Germinal center (tissue), 1 donor: ENCODE results near the gene ELMOD2.
"Not testable (repeated sequence)": the region's sequence is repeated elsewhere in the genome, so short reads cannot be mapped to it uniquely, and the experiment has no call there.

Source experiments
- DNase-seq: peaks from one replicate; pipeline ENCODE4 v3.0.0; 2012; ENCODE audit warnings: mixed read lengths, low spot score

The ELMOD2 gene

DNA sequence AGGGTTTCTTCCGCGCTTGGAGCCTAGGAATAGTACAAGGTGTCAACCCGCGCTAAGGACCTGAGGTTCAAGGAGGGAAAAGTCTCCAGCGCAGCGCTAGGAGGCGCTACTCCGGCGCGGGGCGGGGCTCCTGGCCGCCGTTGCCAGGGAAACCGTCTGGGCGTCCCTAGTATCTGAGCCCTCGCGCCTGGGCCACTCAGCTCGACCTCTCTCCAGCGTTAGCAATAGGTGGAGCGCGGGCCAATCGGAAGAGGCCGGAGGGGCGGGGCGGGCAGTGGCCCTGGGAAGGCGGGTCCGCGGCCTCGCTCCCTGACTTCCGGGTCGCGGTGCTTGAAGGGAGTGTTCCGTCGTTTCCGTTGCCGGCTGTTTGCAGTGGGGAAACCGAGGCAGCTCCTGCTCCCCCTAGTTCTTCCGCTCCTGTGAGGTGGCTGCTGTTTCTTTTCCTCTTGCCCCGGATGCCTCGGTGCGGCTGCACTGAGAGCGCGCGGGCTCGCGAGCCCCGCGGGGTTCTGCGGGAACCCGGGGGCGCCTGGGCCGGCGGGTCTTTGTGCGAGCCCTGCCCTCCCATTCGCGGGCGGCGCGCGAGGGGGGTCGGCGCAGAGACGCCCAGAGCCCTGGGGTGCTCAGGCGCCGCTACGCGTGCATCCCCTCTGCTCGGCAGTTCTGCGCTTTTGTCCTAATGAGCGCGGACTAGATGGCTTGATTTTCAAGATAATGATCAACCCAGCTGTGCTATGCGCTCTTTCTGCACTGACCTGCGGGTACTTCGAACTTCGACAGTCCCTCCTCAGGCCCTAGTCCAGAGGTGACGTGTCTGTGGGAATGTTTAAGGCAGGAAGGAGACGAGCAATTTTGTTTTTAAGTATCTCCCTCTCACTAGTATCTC lies at the start of gene ELMOD2:
Gene ELMOD2, plus strand, starts transcription at position 312 of the 886 bp plus-strand sequence. CDS start 1,261 bp downstream, outside the sequence.
- peak; percentile 99 for DNase-seq

GRCh38 chr4:140483445-140483844 lies 40.5 kb upstream of the ELMOD2 start:
- no peak for DNase-seq

DNA sequence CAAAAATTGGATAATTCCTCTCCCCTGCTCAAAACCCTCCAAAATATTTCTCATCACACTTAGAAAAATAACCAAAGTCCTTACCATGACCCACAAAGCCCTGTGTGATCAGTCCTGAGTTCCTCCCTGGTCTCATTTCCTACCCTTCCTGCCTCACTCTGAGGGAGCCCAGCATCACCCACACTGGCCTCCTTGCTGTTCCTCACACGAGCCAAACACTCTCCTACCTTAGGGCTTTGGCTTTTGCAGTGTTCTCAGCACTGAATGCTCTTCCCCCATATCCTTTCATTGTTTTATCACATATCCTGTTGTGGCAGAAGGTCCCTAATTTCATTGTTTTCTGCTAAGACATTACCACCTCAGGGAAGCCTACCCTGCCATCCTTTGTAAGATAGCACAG lies 38.0 kb upstream of the ELMOD2 start:
- no peak for DNase-seq

DNA sequence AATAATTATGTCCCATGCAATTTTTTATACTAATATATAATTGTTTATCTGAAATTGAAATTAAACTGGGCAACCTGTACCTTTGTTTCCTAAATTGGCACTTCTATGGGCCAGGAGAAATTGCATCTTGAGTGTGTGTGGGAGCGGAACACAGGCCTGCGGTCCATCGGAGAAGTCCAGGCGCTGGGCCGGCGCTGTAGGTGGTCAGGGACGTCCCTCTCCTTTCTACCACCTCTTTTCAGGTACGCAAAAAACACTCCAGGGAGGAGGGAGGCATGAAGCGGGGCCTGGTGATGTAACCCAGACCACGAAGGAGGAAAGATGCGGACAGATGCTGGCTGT lies 26.6 kb upstream of the ELMOD2 start:
- DNase-seq = no peak

GRCh38 chr4:140497747-140498636 lies 26.0 kb upstream of the ELMOD2 start, which contains the start of gene MGAT4D:
Gene MGAT4D, minus strand, starts transcription at chr4:140498293. Its CDS starts 71 bp downstream, at chr4:140498222.
- DNase-seq = no peak

GRCh38 chr4:140499391-140499790 lies 24.6 kb upstream of the ELMOD2 start:
- DNase-seq = no peak

- DNase-seq = no peak
Observed at GRCh38 chr4:140504261-140504660, 19.7 kb upstream of the ELMOD2 start.

DNA sequence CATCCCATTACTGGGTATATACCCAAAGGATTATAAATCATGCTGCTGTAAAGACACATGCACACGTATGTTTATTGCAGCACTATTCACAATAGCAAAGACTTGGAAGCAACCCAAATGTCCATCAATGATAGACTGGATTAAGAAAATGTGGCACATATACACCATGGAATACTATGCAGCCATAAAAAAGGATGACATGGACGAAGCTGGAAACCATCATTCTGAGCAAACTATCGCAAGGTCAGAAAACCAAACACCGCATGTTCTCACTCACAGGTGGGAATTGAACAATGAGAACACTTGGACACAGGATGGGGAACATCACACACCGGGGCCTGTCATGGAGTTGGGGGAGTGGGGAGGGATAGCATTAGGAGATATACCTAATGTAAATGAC lies 10.2 kb upstream of the ELMOD2 start:
- not testable (repeated sequence) for DNase-seq

DNA sequence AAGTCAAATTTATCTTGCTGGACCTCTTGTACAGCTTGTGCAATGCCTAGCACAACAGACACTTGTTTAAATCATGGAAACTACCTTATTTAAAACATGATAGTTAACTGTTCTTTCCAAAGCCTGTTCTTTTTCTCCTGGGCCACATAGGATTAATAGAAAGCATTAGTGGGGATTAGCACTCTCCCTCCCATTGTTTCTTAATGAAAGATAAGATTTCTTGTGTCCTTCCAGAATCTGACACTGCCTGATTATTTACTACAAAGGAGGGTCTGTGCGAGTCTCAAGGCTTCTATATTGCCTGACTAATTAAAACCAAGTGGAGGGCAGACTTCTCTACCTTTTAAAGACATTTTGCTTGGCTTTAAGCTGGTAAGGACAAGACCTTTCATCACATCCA lies 8.5 kb upstream of the ELMOD2 start:
- DNase-seq = no peak

- peak; percentile 6 for DNase-seq
Observed at GRCh38 chr4:140523370-140523856, 555 bp upstream of the ELMOD2 start.

- DNase-seq = no peak
Observed at GRCh38 chr4:140529434-140529833, 5.5 kb downstream of the ELMOD2 start.

DNA sequence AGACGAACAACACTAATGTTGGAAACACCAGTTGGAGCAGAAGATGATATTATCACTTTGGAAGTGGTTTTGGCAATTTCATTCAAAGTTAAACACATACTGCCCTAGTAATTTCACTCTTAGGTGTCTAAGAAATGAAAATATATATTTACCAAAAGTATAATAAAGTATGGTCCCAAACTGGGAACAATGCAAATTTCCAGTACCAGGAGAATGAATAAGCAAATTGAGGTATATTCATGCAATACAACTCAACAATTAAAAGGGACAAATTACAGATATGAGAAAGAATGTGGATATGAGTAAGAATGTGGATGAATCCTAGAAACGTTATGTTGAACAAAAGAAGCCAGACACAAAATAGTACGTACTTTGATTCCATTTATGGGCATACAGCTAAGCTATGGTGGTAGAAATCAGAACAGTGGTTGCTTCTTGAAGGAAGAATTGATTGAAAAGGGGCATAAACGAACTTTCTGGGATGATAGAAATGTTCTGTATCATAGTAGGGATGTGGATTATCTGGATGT lies 10.0 kb downstream of the ELMOD2 start:
- DNase-seq = no peak

GRCh38 chr4:140556372-140557085 lies 32.6 kb downstream of the ELMOD2 start:
- DNase-seq = peak; percentile 49

GRCh38 chr4:140557831-140558435 lies 34.0 kb downstream of the ELMOD2 start:
- DNase-seq = no peak

DNA sequence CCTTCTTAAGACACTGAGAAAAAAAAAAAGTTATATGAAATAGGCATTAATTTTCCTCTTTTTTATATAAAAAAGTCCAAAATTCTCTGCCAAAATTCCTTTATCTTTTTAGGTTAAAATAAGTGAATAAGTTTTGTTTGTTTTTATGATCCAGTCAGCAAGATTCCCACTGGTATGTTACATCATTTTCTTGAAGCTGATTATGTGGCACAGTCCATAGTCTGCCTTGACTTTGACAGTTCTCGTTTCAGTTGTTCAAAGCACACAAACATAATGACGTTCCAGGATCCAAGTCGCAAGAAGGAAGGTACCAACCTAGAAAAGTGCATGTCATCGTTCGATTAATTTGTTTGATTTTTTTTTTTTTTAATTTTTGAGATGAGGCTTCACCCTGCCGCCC lies 35.7 kb downstream of the ELMOD2 start:
- DNase-seq = no peak

DNA sequence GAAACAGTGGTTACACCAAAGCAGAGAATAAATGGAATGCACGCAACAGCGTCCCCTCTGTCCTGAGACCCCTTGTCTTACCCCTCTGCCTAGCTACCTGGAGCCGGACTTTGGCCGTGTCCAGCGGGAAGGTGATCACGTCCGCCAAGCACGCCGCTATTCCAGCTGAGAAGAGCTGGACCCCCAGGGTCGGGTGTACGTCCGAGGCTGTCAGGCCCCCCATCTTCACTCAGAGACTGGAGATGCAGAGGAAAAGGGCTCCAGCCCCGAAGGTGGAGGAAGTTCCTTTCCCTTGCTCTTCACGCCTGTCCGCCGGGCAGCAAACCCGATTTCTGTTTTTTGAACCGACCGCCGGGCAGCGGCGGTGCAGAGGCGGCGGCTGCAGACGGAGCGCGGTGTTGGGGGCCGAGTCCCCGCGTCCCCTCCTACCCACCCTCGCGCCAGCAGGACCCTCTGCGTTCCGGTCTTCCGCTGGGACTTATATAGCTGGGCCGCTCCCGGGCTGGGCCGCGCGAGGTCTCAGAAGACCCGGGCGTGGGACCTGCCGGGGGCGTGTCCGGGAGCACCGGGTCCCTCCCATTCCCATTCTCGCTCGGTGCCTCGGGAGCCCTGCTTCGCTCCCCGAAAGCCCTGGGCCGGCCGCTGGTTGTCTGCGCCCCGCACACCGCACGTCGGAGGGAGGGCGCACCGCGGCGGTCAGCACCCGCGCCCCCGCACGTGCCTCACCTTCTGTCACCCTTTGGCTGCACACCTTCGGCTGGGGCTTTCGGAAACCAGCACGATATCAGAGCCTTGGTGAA lies 44.7 kb downstream of the ELMOD2 start, which contains the start of gene UCP1:
Gene UCP1, minus strand, starts transcription at position 455 of the 800 bp plus-strand sequence. Its CDS starts 232 bp downstream, at position 223.
- DNase-seq = peak; percentile 9

- no peak for DNase-seq
Observed at GRCh38 chr4:140569307-140569638, 45.3 kb downstream of the ELMOD2 start.

DNA sequence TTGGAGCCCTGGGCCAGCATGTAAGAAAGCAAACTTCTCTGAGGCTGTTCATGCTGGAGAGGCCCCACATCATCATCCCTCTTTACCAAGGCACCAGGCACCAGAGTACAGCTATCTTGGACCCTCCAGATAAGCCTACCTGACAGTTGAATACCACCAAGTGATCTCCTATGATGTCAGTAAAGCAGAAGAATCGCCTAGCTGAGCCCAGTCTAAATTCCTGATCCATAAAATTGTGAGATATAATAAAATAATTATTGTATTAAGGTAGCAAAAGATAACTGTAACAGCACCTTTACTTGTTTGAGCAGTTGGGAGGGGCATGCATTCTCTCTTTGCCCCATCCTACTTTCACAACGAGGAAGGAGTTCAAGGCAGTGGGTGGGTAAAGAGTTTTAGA lies 47.7 kb downstream of the ELMOD2 start:
- DNase-seq = no peak

DNA sequence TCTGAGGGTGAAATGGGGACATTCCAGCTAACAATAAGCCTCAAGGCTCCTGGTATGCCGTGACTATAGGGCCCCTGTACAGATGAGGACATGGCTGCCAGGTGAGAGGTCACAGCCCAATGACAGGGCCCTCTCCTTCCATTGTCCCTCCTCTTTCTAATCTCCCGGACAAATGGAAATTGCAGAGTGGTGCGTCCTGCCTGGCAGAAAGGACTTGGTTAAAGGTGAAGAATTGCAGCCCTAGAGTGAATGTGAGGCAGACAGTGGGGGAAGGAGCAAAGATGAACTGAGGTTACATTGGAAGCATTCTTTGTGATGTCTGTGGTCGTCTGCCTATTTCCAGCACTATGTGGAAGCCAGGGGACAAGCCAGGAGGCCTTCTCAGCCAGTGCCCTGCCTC lies 51.5 kb downstream of the ELMOD2 start:
- DNase-seq = no peak

DNA sequence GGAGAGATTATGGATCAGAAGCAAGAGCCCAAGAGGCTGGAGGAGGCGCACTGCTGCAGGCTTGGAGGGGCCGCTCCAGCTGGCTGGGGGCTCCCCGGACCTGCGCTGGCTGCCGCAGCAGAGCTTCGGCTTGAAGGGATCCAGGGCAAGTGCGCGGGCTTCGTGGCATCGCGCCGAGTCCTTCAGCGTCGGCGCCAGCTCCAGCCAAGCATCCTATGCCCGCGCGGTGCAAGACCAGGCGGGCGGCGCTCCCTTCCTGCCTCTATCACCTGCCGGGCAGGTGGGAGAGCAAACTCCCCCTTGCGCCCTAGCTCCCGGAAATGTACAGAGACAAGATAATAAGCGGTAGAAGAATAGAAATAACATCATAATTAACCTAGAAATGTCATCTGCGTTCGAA lies 55.3 kb downstream of the ELMOD2 start:
- no peak for DNase-seq
